CD14-positive monocyte (primary cell): Measurements from ENCODE around the gene NFIL3. TPM values are rescaled to one million over a fixed set of nuclear protein-coding genes. Genes with fewer than 3 reads are reported as not detected.

ENCODE experiments used
- DNase-seq, 3 donors: peaks; one replicate each; pipeline ENCODE4 v3.0.0-alpha.2; 2011 to 2022
- H2AFZ ChIP-seq: 2 replicates; pipeline ENCODE4 v1.6.0; 2012; ENCODE audit warnings: mild to moderate bottlenecking, low read depth, low read length, inconsistent platforms; ENCODE audit not compliant: insufficient read depth, poor library complexity, severe bottlenecking
- H3K27ac ChIP-seq, 2 donors: 1 replicate in 1 of 2; 2 replicates in 1 of 2; pipeline ENCODE4 v1.5.1; 2012 to 2013; ENCODE audit warnings: low read length in 2 of 2, control low read depth in 1 of 2, inconsistent platforms in 1 of 2, low read depth in 1 of 2, mild to moderate bottlenecking in 1 of 2
- H3K27me3 ChIP-seq, 2 donors: one replicate each; pipeline versions ENCODE4 v1.6.0 to v1.6.1; 2011 to 2013; ENCODE audit warnings: low read length in 2 of 2; ENCODE audit not compliant: control insufficient read depth in 2 of 2, insufficient read depth in 2 of 2
- H3K36me3 ChIP-seq, 2 donors: replicated peaks in 1 of 2; 1 replicate in 1 of 2; 2 replicates in 1 of 2; pipeline versions ENCODE4 v1.5.1 to v1.6.1; 2012 to 2013; ENCODE audit warnings: low read length in 2 of 2, control low read depth in 1 of 2, inconsistent platforms in 1 of 2, mild to moderate bottlenecking in 1 of 2; ENCODE audit not compliant: insufficient read depth in 2 of 2, control insufficient read depth in 1 of 2
- H3K4me1 ChIP-seq, 2 donors: 1 replicate in 1 of 2; 2 replicates in 1 of 2; pipeline versions ENCODE4 v1.5.1 to v1.6.1; 2012 to 2013; ENCODE audit warnings: low read length in 2 of 2, control low read depth in 1 of 2, inconsistent platforms in 1 of 2, mild to moderate bottlenecking in 1 of 2, moderate library complexity in 1 of 2; ENCODE audit not compliant: insufficient read depth in 2 of 2, control insufficient read depth in 1 of 2
- H3K4me2 ChIP-seq: replicated peaks from 2 replicates; pipeline ENCODE3; 2012; ENCODE audit warnings: low read length, moderate library complexity, mild to moderate bottlenecking; ENCODE audit not compliant: poor library complexity, severe bottlenecking; ENCODE audit errors: extremely low read depth
- H3K4me3 ChIP-seq, 3 experiments: fragments of 200-600 bp in 1 of 3; sonication (generic) in 1 of 3; replicated peaks in 1 of 3; 1 replicate in 2 of 3; 2 replicates in 1 of 3; pipeline ENCODE4 v1.5.1; 2011 to 2013; ENCODE audit warnings: low read length in 3 of 3, mild to moderate bottlenecking in 3 of 3, control low read depth in 2 of 3, low read depth in 2 of 3, inconsistent platforms in 1 of 3, moderate library complexity in 1 of 3
- H3K79me2 ChIP-seq: 2 replicates; pipeline ENCODE4 v1.6.0; 2012; ENCODE audit warnings: mild to moderate bottlenecking, control low read depth, inconsistent platforms, low read length, moderate library complexity; ENCODE audit not compliant: insufficient read depth
- H3K9ac ChIP-seq: 2 replicates; pipeline ENCODE4 v1.6.0; 2017; ENCODE audit warnings: low read length, mild to moderate bottlenecking; ENCODE audit not compliant: insufficient read depth, poor library complexity, severe bottlenecking
- H3K9me3 ChIP-seq, 2 donors: replicated peaks in 1 of 2; 1 replicate in 1 of 2; 2 replicates in 1 of 2; pipeline versions ENCODE4 v1.5.1 to v1.6.1; 2012 to 2013; ENCODE audit warnings: low read length in 2 of 2, control low read depth in 1 of 2; ENCODE audit not compliant: control insufficient read depth in 1 of 2, insufficient read depth in 1 of 2
- H4K20me1 ChIP-seq: 2 replicates; pipeline ENCODE4 v1.6.0; 2012; ENCODE audit warnings: mild to moderate bottlenecking, low read length, control low read depth, moderate library complexity; ENCODE audit not compliant: insufficient read depth
- H3K27ac Mint-ChIP-seq, 7 donors: one replicate each; pipeline ENCODE4 v1.8.0; 2020; ENCODE audit warnings: mild to moderate bottlenecking in 7 of 7, mixed read lengths in 7 of 7, moderate library complexity in 6 of 7, inconsistent platforms in 2 of 7
- H3K27me3 Mint-ChIP-seq, 3 donors: one replicate each; pipeline ENCODE4 v1.8.0; 2021 to 2022; ENCODE audit warnings: low read depth in 3 of 3, mild to moderate bottlenecking in 3 of 3, mixed read lengths in 3 of 3, moderate library complexity in 3 of 3, inconsistent platforms in 1 of 3
- H3K36me3 Mint-ChIP-seq, 2 donors: one replicate each; pipeline ENCODE4 v1.8.0; 2020; ENCODE audit warnings: mixed read lengths in 2 of 2, inconsistent platforms in 1 of 2, mild to moderate bottlenecking in 1 of 2
- H3K4me1 Mint-ChIP-seq: one replicate; pipeline ENCODE4 v1.8.0; 2020; ENCODE audit warnings: mild to moderate bottlenecking, mixed read lengths
- H3K4me3 Mint-ChIP-seq, 2 donors: one replicate each; pipeline ENCODE4 v1.8.0; 2020; ENCODE audit warnings: mild to moderate bottlenecking in 2 of 2, mixed read lengths in 2 of 2, moderate library complexity in 1 of 2
- H3K9me3 Mint-ChIP-seq, 7 donors: one replicate each; pipeline ENCODE4 v1.8.0; 2020 to 2022; ENCODE audit warnings: mixed read lengths in 7 of 7, mild to moderate bottlenecking in 6 of 7, moderate library complexity in 6 of 7, inconsistent platforms in 2 of 7
- WGBS: methylation state at CpG from one replicate; pipeline ENCODE4 v1.1.5; 2013; ENCODE audit warnings: missing lambda C conversion rate; ENCODE audit not compliant: insufficient coverage; 5-methylcytosine and 5-hydroxymethylcytosine counted together
- intact Hi-C, 2 donors: fragments of 100-400 bp; cut with micrococcal nuclease; formaldehyde crosslinking; loops; one replicate each; pipeline versions ENCODE4 v1.15.0 to v1.15.1; 2023
- polyA plus RNA-seq, 3 donors: library from polyadenylated mRNA; depleted of rRNA in 1 of 3; unstranded in 2 of 3; stranded (reverse) in 1 of 3; fragments of 300-500 nt in 2 of 3; fragments of >200 nt in 1 of 3; fragmentation: Illumina TruSeq in 2 of 3; gene quantifications; 1 replicate in 2 of 3; 2 replicates in 1 of 3; pipeline ENCODE4 v1.2.3, GENCODE V29; 2012 to 2021
- TF ChIP-seq, protein P1 (sequence below): fragments of 200-600 bp; IDR thresholded peaks from one replicate; pipeline ENCODE4 v1.8.0; 2022; ENCODE audit warnings: antibody characterized with exemption, mild to moderate bottlenecking

The NFIL3 gene
- polyA plus RNA-seq, 3 donors: 18.6 to 253 (median 64.0) TPM

DNA sequence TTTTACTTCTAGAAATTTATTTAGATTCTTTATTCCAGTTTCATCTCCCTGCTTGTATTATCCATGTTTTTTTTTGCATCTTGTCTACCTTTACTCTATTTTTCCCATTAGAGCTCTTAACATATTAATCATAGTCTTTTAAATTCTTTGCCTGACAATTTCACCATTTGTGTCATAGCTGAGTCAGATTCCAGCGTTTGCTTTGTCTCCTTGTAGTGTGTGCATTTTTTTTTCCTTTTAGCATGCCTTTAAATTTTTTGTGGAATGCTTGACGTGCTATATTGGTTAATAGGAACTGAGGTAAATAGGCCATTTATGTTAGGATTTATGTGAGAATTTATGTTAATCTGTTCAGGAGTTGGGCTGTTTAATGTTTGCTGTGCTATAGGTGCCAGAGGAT, 41.8 kb upstream of the NFIL3 start:
- no peak overlapping the region for H3K4me2 ChIP-seq
- peaks cover 0 to 7% (median 1%) of the 10 kb centered on the region in 3 donors for H3K27me3 Mint-ChIP-seq

DNA sequence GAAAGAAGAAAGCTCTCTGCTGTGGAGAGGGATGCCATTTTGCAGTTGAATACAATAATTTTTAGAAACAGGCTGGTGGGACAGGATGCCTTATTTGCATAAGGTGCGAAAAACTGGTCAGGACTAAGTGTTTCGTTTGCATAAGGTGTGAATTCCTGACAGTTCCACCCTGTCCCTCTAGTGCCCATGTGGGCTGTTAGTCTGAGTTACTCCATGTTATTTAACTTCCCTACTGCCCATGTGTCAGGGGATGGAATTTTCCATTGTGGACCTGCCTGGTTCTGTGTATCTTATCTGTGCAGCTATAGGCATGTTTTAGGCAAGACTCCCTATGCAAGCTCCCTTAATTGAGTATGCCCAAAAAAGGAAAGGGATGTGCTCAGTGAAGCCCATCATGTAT, 35.3 kb upstream of the NFIL3 start:
- H3K4me2 ChIP-seq: no peak overlapping the region
- no peak overlapping the region for H3K27ac Mint-ChIP-seq
- no peaks in the 10 kb centered on the region for H3K4me1 Mint-ChIP-seq
- WGBS: no CpG with 5 or more reads among the region's 2 CpGs
- no peak overlapping the region for H3K27ac ChIP-seq
- H3K27me3 ChIP-seq: peaks cover 3 to 6% of the 10 kb centered on the region in 2 donors
- DNase-seq: no peak
- no peaks in the 10 kb centered on the region for H3K36me3 Mint-ChIP-seq
- no peak overlapping the region for H3K9ac ChIP-seq
- H3K4me1 ChIP-seq: no peaks in the 10 kb centered on the region
- H3K4me3 Mint-ChIP-seq: no peak overlapping the region
- no peak overlapping the region for H2AFZ ChIP-seq
- TF ChIP-seq, protein P1, sequence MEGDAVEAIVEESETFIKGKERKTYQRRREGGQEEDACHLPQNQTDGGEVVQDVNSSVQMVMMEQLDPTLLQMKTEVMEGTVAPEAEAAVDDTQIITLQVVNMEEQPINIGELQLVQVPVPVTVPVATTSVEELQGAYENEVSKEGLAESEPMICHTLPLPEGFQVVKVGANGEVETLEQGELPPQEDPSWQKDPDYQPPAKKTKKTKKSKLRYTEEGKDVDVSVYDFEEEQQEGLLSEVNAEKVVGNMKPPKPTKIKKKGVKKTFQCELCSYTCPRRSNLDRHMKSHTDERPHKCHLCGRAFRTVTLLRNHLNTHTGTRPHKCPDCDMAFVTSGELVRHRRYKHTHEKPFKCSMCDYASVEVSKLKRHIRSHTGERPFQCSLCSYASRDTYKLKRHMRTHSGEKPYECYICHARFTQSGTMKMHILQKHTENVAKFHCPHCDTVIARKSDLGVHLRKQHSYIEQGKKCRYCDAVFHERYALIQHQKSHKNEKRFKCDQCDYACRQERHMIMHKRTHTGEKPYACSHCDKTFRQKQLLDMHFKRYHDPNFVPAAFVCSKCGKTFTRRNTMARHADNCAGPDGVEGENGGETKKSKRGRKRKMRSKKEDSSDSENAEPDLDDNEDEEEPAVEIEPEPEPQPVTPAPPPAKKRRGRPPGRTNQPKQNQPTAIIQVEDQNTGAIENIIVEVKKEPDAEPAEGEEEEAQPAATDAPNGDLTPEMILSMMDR: no peak
- no peaks in the 10 kb centered on the region for H3K36me3 ChIP-seq
- H3K27me3 Mint-ChIP-seq: peaks cover 4 to 14% (median 4%) of the 10 kb centered on the region in 3 donors
- no peaks in the 10 kb centered on the region for H3K79me2 ChIP-seq
- no peak overlapping the region for H3K4me3 ChIP-seq
- intact Hi-C loops: no loop called here
- H3K9me3 ChIP-seq: no peaks in the 10 kb centered on the region
- peaks cover 0 to 4% (median 0%) of the 10 kb centered on the region in 7 donors for H3K9me3 Mint-ChIP-seq
- H4K20me1 ChIP-seq: no peaks in the 10 kb centered on the region

More for the DNA sequence above, 41.8 kb upstream of the NFIL3 start:
- Mint-ChIP-seq H3K36me3 (no peaks in the 10 kb centered on the region), H3K27ac (no peak overlapping the region), H3K4me3 (no peak overlapping the region), H3K4me1 (no peaks in the 10 kb centered on the region), H3K9me3 (peaks cover 0 to 21% (median 9%) of the 10 kb centered on the region in 7 donors)
- WGBS: no CpG with 5 or more reads among the region's 2 CpGs
- Histone ChIP-seq H3K36me3 (no peaks in the 10 kb centered on the region), H3K27me3 (no peaks in the 10 kb centered on the region), H3K27ac (no peak overlapping the region), H4K20me1 (no peaks in the 10 kb centered on the region), H2AFZ (no peak overlapping the region), H3K9me3 (peaks cover 0 to 7% of the 10 kb centered on the region in 2 donors), H3K4me3 (no peak overlapping the region), H3K9ac (no peak overlapping the region), H3K4me1 (no peaks in the 10 kb centered on the region), H3K79me2 (no peaks in the 10 kb centered on the region)
- TF ChIP-seq, protein P1: no peak
- no peak for DNase-seq
- intact Hi-C loops: no loop called here
